Measurements from ENCODE around the gene MARK3.

Gene MARK3

DNA sequence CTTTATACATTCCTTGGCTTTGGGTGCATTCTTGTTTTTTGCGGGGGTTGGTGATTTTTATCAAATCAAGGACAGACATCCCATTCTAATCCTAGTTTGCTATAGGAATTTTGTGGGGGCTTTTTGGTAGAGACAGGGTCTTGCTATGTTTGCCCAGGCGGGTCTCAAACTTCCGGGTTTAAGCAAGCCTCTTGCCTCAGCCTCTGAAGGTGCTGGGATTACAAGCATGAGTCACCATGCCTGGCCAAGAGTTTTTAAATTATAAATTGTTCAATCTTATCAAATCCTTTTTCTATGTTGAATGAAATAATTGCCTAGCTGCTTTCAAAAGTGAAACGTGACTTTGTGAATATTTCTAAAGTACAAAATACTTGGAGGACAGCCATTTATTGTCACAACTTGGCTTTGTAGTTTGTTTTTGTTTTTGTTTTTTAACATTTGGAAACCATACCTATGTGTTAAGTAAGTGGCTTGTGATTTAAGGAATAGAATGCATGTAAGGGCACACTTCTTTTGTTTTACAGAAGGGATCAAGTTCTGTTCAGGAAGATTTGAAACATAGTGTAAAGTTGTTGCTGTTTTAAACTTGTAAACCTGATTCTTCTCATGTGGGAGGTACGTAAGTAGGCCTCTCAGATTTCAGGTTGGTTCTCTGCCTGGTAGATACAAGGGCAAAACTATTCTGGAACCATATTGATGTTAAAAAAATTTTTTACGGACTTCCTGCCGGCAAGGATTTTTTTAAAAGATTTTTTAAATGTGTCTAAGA, 13.4 kb downstream of the MARK3 start:
- DNase-seq = no peak

DNA sequence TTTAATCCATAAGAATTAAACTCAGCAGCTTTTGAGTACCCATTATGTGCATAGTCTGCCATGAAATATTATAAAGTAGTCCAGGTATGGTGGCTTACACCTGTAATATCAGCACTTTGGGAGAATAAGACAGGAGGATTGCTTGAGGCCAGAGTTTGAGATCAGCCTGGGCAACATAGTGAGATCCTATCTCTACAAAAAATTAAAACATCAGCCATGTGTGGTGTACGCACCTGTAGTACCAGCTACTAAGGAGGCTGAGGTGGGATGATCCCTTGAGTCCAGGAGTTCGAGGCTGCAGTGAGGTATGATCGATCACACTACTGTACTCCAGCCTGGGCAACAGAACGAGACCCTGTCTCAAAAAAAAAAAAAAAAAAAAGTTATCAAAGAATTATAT, 15.3 kb downstream of the MARK3 start:
- DNase-seq = no peak

- DNase-seq = no peak
Measured at GRCh38 chr14:103401223-103402214, 16.3 kb downstream of the MARK3 start.

DNA sequence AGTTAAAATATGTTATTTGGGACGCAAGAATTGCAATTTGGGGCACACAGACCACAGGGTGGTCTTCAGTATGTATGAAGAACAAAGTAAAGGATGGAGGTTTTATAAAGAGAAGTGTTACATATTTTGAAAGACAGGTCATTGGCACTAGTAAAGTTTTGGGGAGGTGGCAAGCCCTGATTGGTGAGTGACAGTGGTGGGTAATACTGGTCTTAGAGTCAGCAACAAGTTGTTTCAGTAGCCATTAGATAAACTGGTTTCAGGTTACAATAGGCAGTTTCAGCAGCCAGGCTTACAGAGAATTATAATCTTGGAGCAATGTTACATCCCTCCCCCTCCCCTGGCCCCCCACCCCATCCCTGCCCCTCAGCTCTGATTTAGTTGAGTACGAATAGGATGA, 17.5 kb downstream of the MARK3 start:
- DNase-seq = no peak

- no peak for DNase-seq
Measured at GRCh38 chr14:103404032-103404918, 19.1 kb downstream of the MARK3 start.

GRCh38 chr14:103404920-103405319, 19.7 kb downstream of the MARK3 start:
- no peak for DNase-seq

- DNase-seq = no peak
Measured at GRCh38 chr14:103408491-103409155, 23.4 kb downstream of the MARK3 start.

DNA sequence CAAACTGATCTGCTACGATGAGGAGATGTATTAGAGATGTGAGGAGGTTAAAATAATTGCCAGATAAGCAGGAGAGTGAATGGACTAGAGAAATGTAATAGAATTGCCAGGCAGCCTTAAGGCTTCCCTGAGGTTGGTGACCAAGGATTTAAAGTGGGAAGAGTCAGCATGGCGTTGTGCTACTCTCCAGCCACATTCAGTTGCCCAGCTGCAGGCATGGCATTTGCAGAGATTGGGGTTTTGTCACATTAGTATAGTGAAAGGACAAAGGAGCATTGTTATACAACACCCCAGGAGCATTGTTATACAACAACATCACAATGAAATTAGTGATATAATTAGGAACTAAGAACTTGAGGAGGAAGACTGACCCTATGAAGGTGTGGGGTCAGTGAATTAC, 31.7 kb downstream of the MARK3 start:
- DNase-seq = no peak

GRCh38 chr14:103418481-103418818, 33.2 kb downstream of the MARK3 start:
- no peak for DNase-seq

DNA sequence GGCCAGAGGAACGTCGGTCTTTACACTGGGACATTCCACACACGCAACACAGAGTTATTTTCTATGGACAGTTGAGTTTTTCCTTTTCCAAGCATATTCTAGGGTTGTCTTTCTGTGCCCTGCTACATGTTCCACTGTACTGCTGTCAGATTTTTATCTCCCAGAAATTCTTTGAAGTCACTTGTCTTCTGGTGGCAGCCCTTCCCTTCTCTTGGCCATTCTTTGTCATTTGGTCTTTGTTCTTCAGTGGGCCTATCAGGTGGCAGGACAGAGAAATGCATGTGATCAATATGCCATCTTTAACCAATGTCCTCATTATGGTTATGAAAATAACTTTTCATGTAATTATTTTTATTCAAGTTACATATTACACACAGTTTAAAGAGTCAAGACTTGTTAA, 36.3 kb downstream of the MARK3 start:
- no peak for DNase-seq

DNA sequence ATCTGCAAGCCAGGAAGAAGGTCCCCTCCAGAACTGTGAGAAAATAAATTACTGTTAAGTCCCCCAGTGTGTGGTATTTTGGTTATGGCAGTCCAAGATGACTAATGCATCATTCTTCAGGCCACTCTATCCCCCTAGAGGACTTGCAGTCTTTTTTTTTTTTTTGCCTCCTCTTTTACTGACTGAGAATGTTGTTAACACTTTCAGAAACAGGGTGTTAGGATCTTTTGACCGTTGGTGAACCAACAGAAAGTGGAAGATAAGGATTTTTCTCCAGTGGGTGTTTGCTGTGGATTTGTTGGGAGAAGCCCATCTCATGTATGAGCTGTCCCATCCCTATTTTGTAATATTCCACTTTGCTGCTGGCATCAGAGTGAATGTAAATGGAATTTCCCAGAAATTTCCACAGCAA, 37.8 kb downstream of the MARK3 start:
- DNase-seq = no peak

DNA sequence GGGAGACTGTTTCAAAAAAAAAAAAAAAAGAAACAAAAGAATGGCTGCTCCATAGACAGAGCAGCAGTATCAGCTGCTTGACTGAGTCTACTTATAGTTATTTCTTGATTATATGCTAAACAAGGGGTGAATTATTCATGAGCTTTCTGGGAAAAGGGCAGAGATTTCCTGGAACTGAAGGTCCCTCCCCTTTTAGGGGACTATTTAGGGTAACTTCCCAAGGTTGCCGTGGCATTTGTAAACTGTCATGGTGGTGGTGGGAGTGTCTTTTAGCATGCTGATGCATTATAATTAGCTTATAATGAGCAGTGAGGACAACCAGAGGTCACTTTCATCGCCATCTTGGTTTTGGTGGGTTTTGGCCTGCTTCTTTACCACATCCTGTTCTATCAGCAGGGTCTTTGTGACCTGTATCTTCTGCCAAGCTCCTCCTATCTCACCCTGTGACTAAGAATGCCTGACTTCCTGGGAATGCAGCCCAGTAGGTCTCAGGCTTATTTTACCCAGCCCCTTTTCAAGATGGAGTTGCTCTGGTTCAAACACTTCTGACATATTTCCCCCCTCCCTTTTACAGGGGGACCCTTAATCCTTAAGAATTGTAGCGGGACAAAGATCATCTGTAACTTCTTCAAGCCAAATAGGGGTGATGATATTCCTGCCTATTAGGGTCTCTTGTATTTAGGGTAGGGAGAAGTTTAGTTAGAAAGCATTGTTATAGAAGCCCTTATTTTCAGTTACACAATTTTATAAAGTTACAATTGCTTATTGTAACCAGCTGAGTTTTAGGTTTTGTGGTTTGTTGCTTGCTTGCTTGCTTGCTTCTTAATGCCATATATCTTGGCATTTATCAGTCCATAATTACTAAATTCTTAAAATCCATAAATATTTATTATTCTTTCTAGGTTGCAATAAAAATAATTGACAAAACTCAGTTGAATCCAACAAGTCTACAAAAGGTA, 42.5 kb downstream of the MARK3 start:
- DNase-seq = no peak

GRCh38 chr14:103428723-103429556, 43.7 kb downstream of the MARK3 start:
- DNase-seq = no peak

DNA sequence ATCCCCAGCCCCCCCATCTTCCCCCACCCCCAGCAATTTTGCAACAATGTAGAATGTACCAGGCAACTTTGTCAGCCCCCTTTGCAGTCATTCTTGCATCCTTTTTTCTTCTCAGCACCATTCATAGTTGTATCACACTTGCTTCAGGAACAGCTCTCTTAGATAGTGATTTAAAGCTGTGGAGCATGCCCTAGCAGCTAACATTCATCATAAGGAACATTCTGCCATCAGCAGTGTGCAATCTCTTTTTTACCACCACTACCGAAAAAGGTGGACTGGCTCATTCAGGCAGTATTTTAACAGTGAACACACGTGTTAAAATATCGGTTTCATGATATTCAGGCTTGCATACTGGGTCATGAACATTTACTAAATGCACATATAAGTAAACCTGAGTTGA, 45.1 kb downstream of the MARK3 start:
- DNase-seq = no peak

- no peak for DNase-seq
Measured at GRCh38 chr14:103432627-103433026, 47.4 kb downstream of the MARK3 start.

DNA sequence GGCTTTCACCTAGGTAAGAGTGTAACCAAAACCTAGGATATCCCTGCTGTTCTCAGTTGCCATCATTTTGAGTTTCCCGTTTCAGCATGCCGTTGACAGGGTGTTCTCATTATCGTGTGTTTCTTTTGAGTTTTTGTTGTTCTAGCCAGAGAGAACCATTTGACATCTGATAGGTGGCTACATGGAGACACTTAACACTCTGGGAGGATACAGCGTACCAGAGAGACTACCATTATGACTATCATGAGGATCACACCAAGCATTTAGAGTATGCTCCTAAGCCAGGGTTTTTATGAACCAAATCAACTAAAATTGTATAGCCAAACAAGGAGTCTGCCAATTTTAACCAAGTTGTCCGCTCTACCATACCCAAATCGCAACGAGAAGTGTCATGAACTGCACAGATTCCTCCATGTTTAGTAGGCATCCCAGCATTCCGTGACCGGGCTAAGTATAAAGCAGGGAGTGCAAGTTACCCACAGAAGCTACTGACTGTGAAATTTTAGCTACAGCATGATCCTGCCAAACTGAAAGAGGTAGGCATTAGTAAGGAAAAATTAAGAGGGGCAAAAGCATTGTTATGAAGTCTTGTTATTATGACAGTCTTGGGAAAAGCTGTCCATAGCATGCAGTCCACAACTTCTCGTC, 48.8 kb downstream of the MARK3 start:
- DNase-seq = no peak

DNA sequence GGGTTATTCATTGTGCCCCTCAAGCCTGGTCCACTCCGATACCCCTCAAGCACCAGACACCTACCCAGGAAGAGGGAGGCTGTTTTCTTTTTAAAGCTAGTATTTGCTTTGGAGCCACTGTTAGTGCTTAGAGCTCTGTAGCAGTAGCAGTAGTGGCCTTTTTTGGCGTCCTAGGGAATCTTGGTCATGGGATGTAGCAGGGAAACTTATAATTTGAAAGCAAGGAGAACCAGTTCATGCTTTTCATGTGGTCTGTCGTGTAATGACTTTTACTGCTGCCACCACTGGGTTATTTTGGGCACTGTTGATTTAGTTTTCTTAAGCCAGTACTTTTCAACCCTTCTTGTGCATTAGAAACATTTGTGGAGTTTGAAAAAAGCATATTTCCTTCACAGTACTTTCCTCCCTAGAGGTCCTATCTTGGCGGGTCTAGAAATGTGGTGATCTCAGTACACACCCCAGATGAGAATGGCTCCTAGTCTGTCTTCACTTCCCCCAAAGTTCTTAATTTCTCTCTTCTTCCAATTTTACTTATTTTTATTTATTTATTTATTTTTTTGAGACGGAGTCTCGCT, 49.7 kb downstream of the MARK3 start:
- DNase-seq = no peak

DNA sequence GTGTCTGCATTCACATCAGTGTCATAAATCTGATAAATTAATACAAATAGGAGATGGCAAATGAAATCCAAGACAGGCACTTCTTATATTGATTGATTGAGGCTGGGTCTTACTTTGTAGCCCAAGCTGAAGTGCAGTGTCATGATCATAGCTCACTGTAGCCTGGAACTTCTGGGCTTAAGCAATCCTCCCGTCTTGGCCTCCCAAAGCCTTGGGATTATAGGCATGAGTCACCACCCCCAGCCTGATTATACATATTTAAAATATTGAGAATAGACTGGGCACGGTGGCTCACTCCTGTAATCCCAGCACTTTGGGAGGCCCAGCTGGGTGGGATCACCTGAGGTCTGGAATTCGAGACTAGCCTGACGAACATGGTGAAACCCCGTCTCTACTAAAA, 51.3 kb downstream of the MARK3 start:
- DNase-seq = no peak

DNA sequence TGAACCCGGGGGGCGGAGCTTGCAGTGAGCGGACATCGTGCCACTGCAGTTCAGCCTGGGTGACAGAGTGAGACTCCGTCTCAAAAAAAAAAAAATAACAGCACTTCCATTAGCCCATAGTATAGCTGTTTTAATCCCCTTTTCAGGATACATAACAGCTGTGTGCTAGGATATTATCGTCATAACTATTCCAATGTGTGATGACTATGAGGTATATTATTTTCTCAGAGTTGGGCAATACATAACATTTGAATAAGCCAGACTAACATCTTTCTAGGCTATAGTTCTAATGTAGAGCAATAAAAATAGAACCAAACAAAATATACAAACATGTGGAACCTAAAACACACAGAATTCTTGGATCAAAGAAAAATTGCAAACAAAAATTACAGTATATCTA, 57.1 kb downstream of the MARK3 start:
- no peak for DNase-seq

Measured in NCI-H187 (cell line).